ENCODE measurements around the gene PMP22.
A peak's percentile ranks its signal among the peaks of the same experiment; 100 is the strongest.

The PMP22 gene

GRCh38 chr17:15260376-15261257 lies 4.5 kb downstream of the PMP22 start:
- TF ChIP-seq ZBTB7A (IDR thresholded peaks at IDR 0.05; ENCODE audit: low read depth) = no peak
- TF ChIP-seq MAX (IDR thresholded peaks at IDR 0.05) = peak; percentile 72
- TF ChIP-seq TCF12 (IDR thresholded peaks at IDR 0.05; ENCODE audit: low read depth) = no peak
- TF ChIP-seq EP300 (IDR thresholded peaks at IDR 0.05; ENCODE audit: borderline replicate concordance) = no peak
- no peak for TF ChIP-seq EGR1 (IDR thresholded peaks at IDR 0.05)
- TF ChIP-seq USF1 (IDR thresholded peaks at IDR 0.05) = no peak
- no peak for TF ChIP-seq TAF1 (IDR thresholded peaks at IDR 0.05; ENCODE audit: low read depth)
- TF ChIP-seq TEAD4 (IDR thresholded peaks at IDR 0.05) = peak; percentile 39; the same call in 1 of the 2 replicates
- TF ChIP-seq RAD21 (IDR thresholded peaks at IDR 0.05; ENCODE audit: low read depth) = peak; percentile 79
- TF ChIP-seq CREB1 (IDR thresholded peaks at IDR 0.05; ENCODE audit: low read depth) = no peak
- TF ChIP-seq YY1 (IDR thresholded peaks at IDR 0.05; ENCODE audit: low read depth) = no peak
- TF ChIP-seq FOXM1 (IDR thresholded peaks at IDR 0.05; ENCODE audit: borderline replicate concordance, low read depth) = no peak
- TF ChIP-seq REST (IDR thresholded peaks at IDR 0.05; ENCODE audit: low read depth) = no peak
- TF ChIP-seq CEBPB (IDR thresholded peaks at IDR 0.05) = no peak
- TF ChIP-seq NFIC (IDR thresholded peaks at IDR 0.05) = peak; percentile 48; the same call in 1 of the 2 replicates

GRCh38 chr17:15257796-15258512 lies 7.2 kb downstream of the PMP22 start:
- TF ChIP-seq EP300 (IDR thresholded peaks at IDR 0.05; ENCODE audit: borderline replicate concordance) (no peak), RAD21 (IDR thresholded peaks at IDR 0.05; ENCODE audit: low read depth) (no peak), CREB1 (IDR thresholded peaks at IDR 0.05; ENCODE audit: low read depth) (no peak), YY1 (IDR thresholded peaks at IDR 0.05; ENCODE audit: low read depth) (no peak), CEBPB (IDR thresholded peaks at IDR 0.05) (no peak), NFIC (IDR thresholded peaks at IDR 0.05) (no peak), FOXM1 (IDR thresholded peaks at IDR 0.05; ENCODE audit: borderline replicate concordance, low read depth) (no peak), TAF1 (IDR thresholded peaks at IDR 0.05; ENCODE audit: low read depth) (no peak), EGR1 (IDR thresholded peaks at IDR 0.05) (no peak), TEAD4 (IDR thresholded peaks at IDR 0.05) (no peak), TCF12 (IDR thresholded peaks at IDR 0.05; ENCODE audit: low read depth) (no peak), USF1 (IDR thresholded peaks at IDR 0.05) (no peak), MAX (IDR thresholded peaks at IDR 0.05) (no peak), REST (IDR thresholded peaks at IDR 0.05; ENCODE audit: low read depth) (no peak), ZBTB7A (IDR thresholded peaks at IDR 0.05; ENCODE audit: low read depth) (no peak)

GRCh38 chr17:15257258-15257788 lies 7.8 kb downstream of the PMP22 start:
- TF ChIP-seq YY1 (IDR thresholded peaks at IDR 0.05; ENCODE audit: low read depth) (0 out of 2 replicates have a peak, but pooled peaks have one; percentile 45), TAF1 (IDR thresholded peaks at IDR 0.05; ENCODE audit: low read depth) (no peak), EGR1 (IDR thresholded peaks at IDR 0.05) (no peak), RAD21 (IDR thresholded peaks at IDR 0.05; ENCODE audit: low read depth) (peak; percentile 64), MAX (IDR thresholded peaks at IDR 0.05) (peak; percentile 70), NFIC (IDR thresholded peaks at IDR 0.05) (peak; percentile 61), TCF12 (IDR thresholded peaks at IDR 0.05; ENCODE audit: low read depth) (no peak), CEBPB (IDR thresholded peaks at IDR 0.05) (no peak), FOXM1 (IDR thresholded peaks at IDR 0.05; ENCODE audit: borderline replicate concordance, low read depth) (no peak)

GRCh38 chr17:15256689-15257088 lies 8.4 kb downstream of the PMP22 start:
- TF ChIP-seq FOXM1 (IDR thresholded peaks at IDR 0.05; ENCODE audit: borderline replicate concordance, low read depth) = no peak
- TF ChIP-seq TAF1 (IDR thresholded peaks at IDR 0.05; ENCODE audit: low read depth) = no peak
- TF ChIP-seq CEBPB (IDR thresholded peaks at IDR 0.05) = no peak

Data from Ishikawa (cell line).